ENCODE data around the gene SCN9A. TPM values are rescaled to one million over a fixed set of nuclear protein-coding genes. Genes with fewer than 3 reads are reported as not detected.

Gene SCN9A
- total RNA-seq, 2 experiments from 2014 or later: 0.07 TPM; not detected in 1

GRCh38 chr2:166156985-166157490 lies 218.7 kb downstream of the SCN9A start:
- Mint-ChIP-seq H3K9me3 (ENCODE audit: low read depth) (no peaks in the 10 kb centered on the region), H3K36me3 (ENCODE audit: low read depth) (no peaks in the 10 kb centered on the region), H3K27ac (no peak overlapping the region), H3K4me3 (no peak overlapping the region), H3K27me3 (peaks cover 10% of the 10 kb centered on the region), H3K4me1 (no peaks in the 10 kb centered on the region)
- intact Hi-C loops (cut with DNase I, micrococcal nuclease): no loop called here
- ATAC-seq (no peak), DNase-seq (no peak)
- ChIA-PET POLR2A (no interaction called here), CTCF (no interaction called here)

GRCh38 chr2:166155589-166155988 lies 220.2 kb downstream of the SCN9A start:
- no peaks in the 10 kb centered on the region for H3K9me3 Mint-ChIP-seq (ENCODE audit: low read depth)
- intact Hi-C loops (cut with DNase I, micrococcal nuclease): no loop called here
- ATAC-seq: no peak
- peaks cover 10% of the 10 kb centered on the region for H3K27me3 Mint-ChIP-seq
- no peak for DNase-seq
- H3K4me1 Mint-ChIP-seq: no peaks in the 10 kb centered on the region
- POLR2A ChIA-PET: no interaction called here
- no peaks in the 10 kb centered on the region for H3K36me3 Mint-ChIP-seq (ENCODE audit: low read depth)
- CTCF ChIA-PET: interaction anchor here (1.1 kb wide), 1 partner anchor 25 kb away, joined by 3 read pairs; no protein-coding TSS in a partner anchor
- no peak overlapping the region for H3K4me3 Mint-ChIP-seq
- H3K27ac Mint-ChIP-seq: no peak overlapping the region

- no peaks in the 10 kb centered on the region for H3K36me3 Mint-ChIP-seq (ENCODE audit: low read depth)
- CTCF ChIA-PET: interaction anchor here (1.1 kb wide), 1 partner anchor 26 kb away, joined by 3 read pairs; no protein-coding TSS in a partner anchor
- H3K27me3 Mint-ChIP-seq: peaks cover 10% of the 10 kb centered on the region
- intact Hi-C loops (cut with DNase I, micrococcal nuclease): no loop called here
- no peaks in the 10 kb centered on the region for H3K4me1 Mint-ChIP-seq
- POLR2A ChIA-PET: no interaction called here
- H3K4me3 Mint-ChIP-seq: no peak overlapping the region
- no peaks in the 10 kb centered on the region for H3K9me3 Mint-ChIP-seq (ENCODE audit: low read depth)
- DNase-seq: no peak
- H3K27ac Mint-ChIP-seq: no peak overlapping the region
- no peak for ATAC-seq
Observed at GRCh38 chr2:166154685-166155338, 220.9 kb downstream of the SCN9A start.

- intact Hi-C loops (cut with DNase I, micrococcal nuclease): no loop called here
- no peaks in the 10 kb centered on the region for H3K36me3 Mint-ChIP-seq (ENCODE audit: low read depth)
- no peak overlapping the region for H3K27ac Mint-ChIP-seq
- H3K4me3 Mint-ChIP-seq: no peak overlapping the region
- ATAC-seq (no peak), DNase-seq (no peak)
- peaks cover 6% of the 10 kb centered on the region for H3K27me3 Mint-ChIP-seq
- no peaks in the 10 kb centered on the region for H3K4me1 Mint-ChIP-seq
- H3K9me3 Mint-ChIP-seq (ENCODE audit: low read depth): no peaks in the 10 kb centered on the region
- ChIA-PET POLR2A (interaction anchor here (0.7 kb wide), 1 partner anchor 67 kb away, joined by 3 read pairs; no protein-coding TSS in a partner anchor), CTCF (interaction anchor here (1.6 kb wide), 1 partner anchor 31 kb away, joined by 6 read pairs; no protein-coding TSS in a partner anchor)
Observed at GRCh38 chr2:166152064-166152463, 223.7 kb downstream of the SCN9A start.

GRCh38 chr2:166148500-166149400 lies 227.0 kb downstream of the SCN9A start:
- H3K27ac Mint-ChIP-seq: no peak overlapping the region
- no peak overlapping the region for H3K4me3 Mint-ChIP-seq
- intact Hi-C loops (cut with DNase I, micrococcal nuclease): no loop called here
- H3K9me3 Mint-ChIP-seq (ENCODE audit: low read depth): no peaks in the 10 kb centered on the region
- ChIA-PET POLR2A (no interaction called here), CTCF (no interaction called here)
- H3K4me1 Mint-ChIP-seq: no peaks in the 10 kb centered on the region
- H3K27me3 Mint-ChIP-seq: no peaks in the 10 kb centered on the region
- no peak for ATAC-seq
- no peak for DNase-seq
- H3K36me3 Mint-ChIP-seq (ENCODE audit: low read depth): no peaks in the 10 kb centered on the region

- no peaks in the 10 kb centered on the region for H3K27me3 Mint-ChIP-seq
- no peaks in the 10 kb centered on the region for H3K9me3 Mint-ChIP-seq (ENCODE audit: low read depth)
- no peaks in the 10 kb centered on the region for H3K36me3 Mint-ChIP-seq (ENCODE audit: low read depth)
- DNase-seq: no peak
- no peaks in the 10 kb centered on the region for H3K4me1 Mint-ChIP-seq
- CTCF ChIA-PET: no interaction called here
- H3K4me3 Mint-ChIP-seq: no peak overlapping the region
- POLR2A ChIA-PET: no interaction called here
- ATAC-seq: no peak
- intact Hi-C loops (cut with DNase I, micrococcal nuclease): no loop called here
- H3K27ac Mint-ChIP-seq: no peak overlapping the region
Observed at GRCh38 chr2:166147883-166148282, 227.9 kb downstream of the SCN9A start.

Other genes with a start within 250 kb of the SCN9A start
- gene SCN1A, start 247.9 kb downstream of the SCN9A start, total RNA-seq: not detected
- gene SCN7A, start 118.3 kb upstream of the SCN9A start, total RNA-seq: not detected